ENCODE measurements around the gene OR4Q2. TPM values are rescaled to one million over a fixed set of nuclear protein-coding genes. Genes with fewer than 3 reads are reported as not detected.

The OR4Q2 gene
- total RNA-seq = not detected in 2 replicates

DNA sequence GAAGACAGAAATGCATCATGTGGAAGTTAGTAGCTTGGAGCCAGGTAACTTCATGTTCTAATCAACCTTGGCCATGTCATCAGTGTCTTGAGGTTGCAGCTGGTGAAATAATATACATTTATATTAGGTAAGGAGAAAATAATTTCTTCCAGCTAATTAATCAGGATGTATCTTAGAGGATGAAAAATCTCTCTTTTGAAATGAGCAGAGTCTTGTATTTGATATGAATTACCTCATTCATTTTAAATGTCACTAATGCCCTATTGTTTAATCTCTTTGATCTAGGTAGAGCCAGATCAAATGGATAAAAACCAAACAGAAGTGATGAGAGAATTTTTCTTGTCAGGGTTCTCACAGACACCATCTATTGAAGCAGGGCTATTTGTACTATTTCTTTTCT lies at the start of gene OR4Q2:
TSS of gene OR4Q2 (plus strand) at position 301 of the 400 bp plus-strand sequence.

DNA sequence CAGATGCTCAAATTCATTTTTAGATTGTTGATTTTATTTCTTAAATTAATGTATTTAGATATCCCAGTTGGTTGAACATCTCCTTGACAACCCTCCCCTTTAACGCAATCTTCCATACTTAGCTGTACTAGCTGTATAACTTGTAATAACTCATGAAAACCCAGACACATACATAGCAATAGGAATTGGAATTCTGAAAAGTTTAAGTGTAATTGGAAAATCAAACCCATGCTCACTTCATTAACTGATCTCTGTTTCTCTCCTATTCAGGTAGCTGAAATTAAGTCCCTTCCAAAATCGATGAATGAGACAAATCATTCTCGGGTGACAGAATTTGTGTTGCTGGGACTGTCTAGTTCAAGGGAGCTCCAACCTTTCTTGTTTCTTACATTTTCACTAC lies 26.7 kb upstream of the OR4Q2 start, which contains the start of gene OR4K15:
TSS of gene OR4K15 (plus strand) at position 301 of the 400 bp plus-strand sequence. CDS start at position 301, 0 bp downstream.

DNA sequence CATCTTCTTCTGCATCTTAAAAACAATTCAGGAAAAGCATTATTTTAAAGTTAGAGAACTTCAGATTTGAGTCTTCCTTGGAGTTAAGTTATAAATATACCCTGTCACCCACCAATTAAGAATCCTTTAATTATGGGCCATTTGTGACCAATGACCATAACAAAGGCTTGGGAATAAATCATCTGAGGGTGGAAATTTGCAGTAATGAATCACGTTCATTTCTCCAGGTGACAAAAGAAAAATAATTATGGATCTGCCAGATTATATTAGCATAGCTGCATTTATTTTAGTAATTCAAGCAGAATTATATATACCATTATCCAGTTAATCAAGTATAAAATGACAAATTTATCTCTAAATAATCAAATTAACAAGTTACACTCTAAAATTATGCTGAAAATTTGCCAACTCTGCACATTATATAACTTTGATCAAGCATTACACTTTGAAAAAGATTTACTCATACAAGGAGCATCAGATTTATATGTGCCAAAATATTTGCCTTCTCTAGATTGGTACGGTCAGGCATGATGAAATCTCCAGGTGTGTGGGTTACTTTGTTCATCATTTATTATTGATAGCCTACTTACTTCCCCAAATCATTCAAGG lies 17.4 kb downstream of the OR4Q2 start, which contains the start of gene OR4K14:
TSS of gene OR4K14 (minus strand) at position 51 of the 609 bp plus-strand sequence. CDS start 4,114 bp downstream, outside the sequence.

DNA sequence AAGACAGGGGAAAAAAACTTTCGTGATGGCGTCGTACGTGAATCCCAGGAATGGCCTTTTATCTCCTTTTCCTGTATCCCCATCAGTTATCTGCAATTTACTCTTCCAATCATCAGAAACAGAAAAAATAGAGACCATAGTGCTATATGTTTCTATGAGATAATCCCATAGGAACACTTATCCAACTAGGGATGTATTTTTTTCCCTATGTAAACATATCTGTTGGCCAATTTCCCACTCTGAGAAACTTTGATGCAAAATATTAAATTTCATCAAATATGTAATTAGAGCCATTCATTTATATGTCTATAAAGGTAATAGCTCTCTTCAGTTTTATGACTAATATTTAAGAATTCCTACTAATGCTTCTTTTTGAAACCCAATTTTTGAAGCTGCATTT lies 34.0 kb downstream of the OR4Q2 start, which contains the start of gene OR4K13:
TSS of gene OR4K13 (minus strand) at position 101 of the 400 bp plus-strand sequence. CDS start 1,280 bp downstream, outside the sequence.

Other genes with a start within 250 kb of the OR4Q2 start
- not detected in 2 replicates for gene OR4M1, start 228.7 kb upstream of the OR4Q2 start, total RNA-seq
- not detected in 2 replicates for gene OR4N2, start 198.4 kb upstream of the OR4Q2 start, total RNA-seq
- gene OR4K2, start 127.0 kb upstream of the OR4Q2 start, total RNA-seq = not detected in 2 replicates
- gene OR4K5, start 81.6 kb upstream of the OR4Q2 start, total RNA-seq = not detected in 2 replicates
- gene OR4K1, start 71.2 kb upstream of the OR4Q2 start, total RNA-seq = not detected in 2 replicates
- not detected in 2 replicates for gene OR4K15, start 26.6 kb upstream of the OR4Q2 start, total RNA-seq
- gene OR4K14, start 17.1 kb downstream of the OR4Q2 start, total RNA-seq = not detected in 2 replicates
- gene OR4K13, start 33.9 kb downstream of the OR4Q2 start, total RNA-seq = not detected in 2 replicates
- gene OR4L1, start 57.9 kb downstream of the OR4Q2 start, total RNA-seq = not detected in 2 replicates
- not detected in 2 replicates for gene OR4K17, start 108.6 kb downstream of the OR4Q2 start, total RNA-seq
- not detected in 2 replicates for gene OR4N5, start 136.7 kb downstream of the OR4Q2 start, total RNA-seq
- not detected in 2 replicates for gene OR11G2, start 188.7 kb downstream of the OR4Q2 start, total RNA-seq
- gene OR11H6, start 221.5 kb downstream of the OR4Q2 start, total RNA-seq = not detected in 2 replicates
- not detected in 2 replicates for gene OR11H7, start 226.8 kb downstream of the OR4Q2 start, total RNA-seq
- not detected in 2 replicates for gene OR11H4, start 237.1 kb downstream of the OR4Q2 start, total RNA-seq